Stimulated activated CD4-positive, alpha-beta T cell treated with anti-CD3 and anti-CD28 coated beads, Interleukin-2, amount 100 ng/mL, for 48 hours (primary cell): ENCODE data around the gene MED22.
"Not testable (repeated sequence)": the region's sequence is repeated elsewhere in the genome, so short reads cannot be mapped to it uniquely, and the experiment has no call there.

ENCODE experiments used
- DNase-seq, 2 donors: peaks; one replicate each; pipeline ENCODE4 v3.0.0-alpha.2; 2020

The MED22 gene

DNA sequence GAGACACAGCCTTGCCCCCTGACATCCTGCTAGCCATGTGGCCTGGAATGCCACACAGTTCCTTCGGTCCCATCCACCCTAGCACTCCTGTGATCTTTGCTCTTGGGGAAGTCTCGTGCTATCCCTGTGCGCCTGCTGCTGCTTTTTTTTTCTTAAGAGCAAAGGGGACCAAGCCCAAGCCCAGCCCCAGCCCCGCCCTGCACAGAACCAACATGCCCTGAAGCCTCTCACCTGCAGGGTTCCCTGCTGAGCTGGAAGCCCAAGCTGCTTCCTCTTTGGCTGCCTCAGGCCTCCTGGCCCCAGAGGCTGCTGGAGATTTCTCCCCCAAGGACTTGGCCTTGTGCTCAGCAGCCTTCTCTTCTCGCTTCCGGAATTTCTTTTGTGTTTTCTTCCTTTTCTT lies 13.8 kb downstream of the MED22 start:
- no peak for DNase-seq

GRCh38 chr9:133333566-133333965 lies 14.4 kb downstream of the MED22 start:
- no peak for DNase-seq

GRCh38 chr9:133333011-133333410 lies 14.9 kb downstream of the MED22 start:
- no peak for DNase-seq

GRCh38 chr9:133332381-133332730 lies 15.6 kb downstream of the MED22 start:
- DNase-seq, result no peak

DNA sequence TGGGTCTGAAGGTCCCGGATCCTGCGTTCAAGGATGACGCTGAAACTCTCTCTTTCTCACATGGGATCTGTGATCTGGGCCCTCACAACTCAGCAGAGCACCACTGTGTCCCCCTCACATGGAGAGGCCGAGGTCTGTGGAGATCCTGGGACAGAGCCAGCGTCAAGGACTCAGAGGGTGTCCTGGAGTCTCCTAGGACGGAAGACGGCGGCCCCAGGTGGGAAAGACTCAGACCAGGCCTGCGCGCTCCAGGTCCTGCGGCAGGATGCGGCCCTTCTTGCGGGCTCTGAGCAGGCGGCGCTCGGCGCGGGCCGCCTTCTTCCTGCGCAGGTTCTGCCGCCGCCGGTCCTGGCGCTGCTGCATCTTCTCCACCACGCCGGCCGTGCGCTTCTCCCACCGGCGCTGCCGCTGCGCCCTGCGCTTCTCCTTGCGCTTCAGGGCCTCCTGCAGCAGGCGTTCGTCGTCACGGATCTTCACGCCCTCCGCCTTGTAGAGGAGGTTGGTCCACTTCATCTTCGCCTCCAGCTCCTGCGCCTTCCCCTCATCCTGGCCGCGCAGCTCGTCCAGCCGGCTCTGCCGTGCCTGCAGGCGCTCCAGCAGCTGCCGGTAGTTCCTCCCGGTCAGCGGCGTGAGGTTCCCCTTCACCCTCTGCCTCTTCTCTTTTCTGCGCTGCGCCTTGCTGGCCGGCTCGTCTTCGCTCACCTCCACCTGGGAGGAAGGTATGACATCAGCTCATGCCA lies 16.1 kb downstream of the MED22 start:
- no peak for DNase-seq

DNA sequence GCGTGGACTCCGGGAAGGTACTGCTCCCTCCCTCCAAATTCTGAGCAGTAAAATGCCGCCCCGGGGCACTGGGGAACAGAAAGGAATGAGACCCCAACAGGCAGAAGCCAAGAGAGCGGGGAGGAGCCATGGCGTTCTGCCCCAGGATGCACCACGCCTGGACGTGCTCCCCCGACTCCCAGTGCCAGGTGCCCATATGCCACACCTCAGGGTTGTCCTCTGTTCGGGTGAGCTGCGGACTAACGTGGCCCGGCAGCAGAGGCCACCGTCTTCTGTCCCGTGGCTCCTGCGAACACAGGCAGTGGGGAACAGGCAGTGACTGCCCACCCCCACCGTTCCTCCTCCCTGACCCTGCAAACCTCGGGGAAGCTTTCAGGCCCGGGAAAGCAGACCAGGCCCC lies 16.7 kb downstream of the MED22 start:
- DNase-seq, result no peak

DNA sequence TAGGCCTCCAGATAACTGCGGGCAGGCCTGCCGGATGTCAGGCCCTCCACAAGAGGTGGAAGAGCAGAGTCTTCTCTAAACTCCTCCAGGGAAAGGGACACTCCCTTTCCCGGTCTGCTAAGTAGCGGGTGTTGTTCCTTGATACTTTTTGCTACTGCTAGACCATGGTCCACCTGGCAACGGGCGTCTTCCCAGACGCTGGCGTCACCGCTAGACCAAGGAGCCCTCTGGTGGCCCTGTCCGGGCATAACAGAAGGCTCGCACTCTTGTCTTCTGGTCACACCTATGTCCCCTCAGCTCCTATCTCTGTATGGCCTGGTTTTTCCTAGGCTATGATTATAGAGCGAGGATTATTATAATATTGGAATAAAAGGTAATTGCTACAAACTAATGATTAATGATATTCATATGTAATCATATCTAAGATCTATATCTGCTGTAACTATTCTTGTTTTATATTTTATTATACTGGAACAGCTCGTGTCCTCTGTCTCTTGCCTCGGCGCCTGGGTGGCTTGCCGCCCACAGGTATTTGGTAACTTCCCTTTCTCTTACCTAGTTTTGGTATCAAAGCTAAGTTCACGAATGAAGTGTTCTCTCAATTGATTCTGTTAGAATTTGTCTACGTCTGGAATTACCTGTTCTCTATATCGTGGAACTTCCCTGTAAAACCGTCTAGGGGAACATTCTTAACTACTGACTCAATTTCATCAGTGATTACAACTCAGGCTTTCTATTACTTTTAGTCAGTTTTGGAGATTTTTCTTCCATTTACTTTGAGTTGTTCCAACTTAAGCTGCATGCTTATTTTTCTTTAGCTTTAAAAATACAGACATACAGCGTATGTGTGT lies 18.4 kb downstream of the MED22 start:
- DNase-seq, result not testable (repeated sequence)

- DNase-seq, result no peak
Measured at GRCh38 chr9:133327834-133328484, 20.0 kb downstream of the MED22 start.

DNA sequence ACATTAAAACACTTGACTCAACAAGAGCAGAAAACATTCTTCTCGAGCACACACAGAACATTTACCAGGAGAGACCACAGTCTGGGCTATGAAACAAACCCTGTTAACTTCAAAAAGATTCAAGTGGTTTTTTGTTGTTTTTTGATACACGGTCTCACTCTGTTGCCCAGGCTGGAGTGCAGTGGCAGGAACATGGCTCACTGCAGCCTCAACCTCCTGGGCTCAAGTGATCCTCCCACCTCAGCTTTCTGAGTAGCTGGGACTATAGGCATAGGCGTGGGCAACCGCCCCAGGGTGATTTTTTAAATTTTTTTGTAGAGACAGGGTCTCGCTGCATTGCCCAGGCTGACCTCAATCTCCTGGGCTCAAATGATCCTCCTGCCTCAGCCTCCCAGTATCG lies 20.9 kb downstream of the MED22 start:
- not testable (repeated sequence) for DNase-seq

DNA sequence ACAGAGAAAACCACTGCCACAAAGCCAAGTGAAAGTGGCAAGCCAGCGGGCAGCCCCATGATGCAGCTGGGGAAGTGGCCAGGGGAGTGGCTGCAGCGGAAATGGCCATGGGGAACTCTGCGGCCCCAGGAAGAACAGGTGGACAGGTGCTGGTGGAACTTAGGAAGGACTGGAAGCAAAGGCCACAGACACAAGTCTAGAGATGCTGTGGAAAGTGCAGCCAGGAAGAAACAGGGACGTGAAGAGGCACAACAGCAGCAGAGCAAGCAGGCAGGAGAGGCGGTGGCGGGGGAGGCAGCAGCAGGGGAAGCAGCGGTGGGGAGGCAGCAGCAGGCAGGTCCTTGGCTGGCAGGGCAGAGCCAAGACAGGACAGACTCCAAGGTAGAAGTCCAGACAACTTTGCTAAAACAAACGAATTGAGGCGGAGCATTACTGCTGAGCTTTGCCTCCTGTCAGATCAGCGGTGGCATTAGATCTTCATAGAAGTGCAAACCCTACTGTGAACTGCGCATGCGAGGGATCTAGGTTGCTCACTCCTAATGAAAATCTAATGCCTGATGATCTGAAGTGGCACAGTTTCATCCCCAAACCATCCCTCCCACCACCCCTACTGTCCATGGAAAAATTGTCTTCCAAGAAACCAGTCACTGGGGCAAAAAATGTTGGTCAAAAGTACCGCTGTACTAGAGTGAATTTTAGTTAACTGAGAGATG lies 23.8 kb downstream of the MED22 start:
- no peak for DNase-seq

DNA sequence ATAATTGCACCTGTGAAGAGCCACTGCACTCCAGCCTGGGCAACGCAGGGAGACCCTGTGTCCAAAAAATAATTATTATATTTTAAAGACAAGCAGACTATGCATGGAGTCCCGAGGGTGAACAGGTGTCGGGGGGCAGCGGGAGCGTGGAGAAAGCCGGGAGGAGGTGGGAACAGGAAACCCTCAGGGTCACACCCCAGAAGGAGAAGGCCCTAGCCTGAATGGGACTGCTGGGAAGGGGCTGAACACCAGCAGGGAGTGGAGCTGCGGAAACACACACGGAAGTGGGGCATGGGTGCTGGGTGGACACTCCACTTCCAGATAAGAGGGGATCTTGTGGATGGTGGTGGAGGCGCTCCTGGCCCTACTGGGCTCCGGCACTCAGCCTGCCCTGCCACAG lies 24.7 kb downstream of the MED22 start:
- no peak for DNase-seq

DNA sequence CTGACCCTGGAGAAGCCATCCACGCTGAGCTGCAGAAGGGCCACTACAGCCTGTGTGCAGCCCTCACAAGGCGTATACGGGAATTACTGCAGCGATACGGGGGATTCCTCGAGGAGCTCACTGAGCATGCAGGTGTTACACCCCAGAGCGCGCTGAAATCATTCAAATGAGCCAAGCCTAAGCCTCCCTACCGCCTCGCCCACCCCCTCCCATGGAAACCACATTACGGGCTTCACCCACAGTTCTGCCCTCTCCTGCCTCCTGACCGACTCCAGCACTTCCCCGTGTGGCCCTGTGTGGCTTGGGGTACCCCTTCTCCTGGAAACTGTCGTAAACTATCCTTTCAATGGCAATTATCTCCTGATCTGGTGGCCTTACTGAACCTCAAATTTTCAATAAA lies 25.2 kb downstream of the MED22 start:
- DNase-seq, result no peak

GRCh38 chr9:133321411-133321935 lies 26.5 kb downstream of the MED22 start:
- DNase-seq, result no peak

- DNase-seq, result no peak
Measured at GRCh38 chr9:133320421-133320881, 27.5 kb downstream of the MED22 start.

- DNase-seq, result not testable (repeated sequence)
Measured at GRCh38 chr9:133317551-133317950, 30.4 kb downstream of the MED22 start.

GRCh38 chr9:133315997-133316396 lies 31.9 kb downstream of the MED22 start:
- no peak for DNase-seq

- DNase-seq, result no peak
Measured at GRCh38 chr9:133309608-133310007, 38.3 kb downstream of the MED22 start.

GRCh38 chr9:133307301-133307700 lies 40.6 kb downstream of the MED22 start:
- DNase-seq, result no peak

GRCh38 chr9:133306242-133307204 lies 41.4 kb downstream of the MED22 start:
- DNase-seq, result no peak

- no peak for DNase-seq
Measured at GRCh38 chr9:133305731-133306130, 42.2 kb downstream of the MED22 start.
